ENCODE results near the gene IL5. TPM values are rescaled to one million over a fixed set of nuclear protein-coding genes. Genes with fewer than 3 reads are reported as not detected.

IL5 gene
- total RNA-seq, 1 experiment from 2014 or later, result not detected

- POLR2A ChIA-PET (ENCODE audit: unreplicated experiment), result no interaction called here
- ATAC-seq, result no peak
- intact Hi-C loops (cut with micrococcal nuclease), result no loop called here
- no TSS peak for BruUV-seq (replicated peaks)
- Histone ChIP-seq H3K36me3 (ENCODE audit: low read depth, low read length) (no peaks in the 10 kb centered on the region), H3K27ac (ENCODE audit: low read length) (no peak overlapping the region), H3K4me3 (ENCODE audit: low read length) (no peak overlapping the region), H3K9me2 (replicated peaks; ENCODE audit: low read length) (no peaks in the 10 kb centered on the region), H3K27me3 (ENCODE audit: low read length) (0 out of 2 replicates have a peak, but pooled peaks cover 5% of the 10 kb centered on the region), H2AFZ (ENCODE audit: low read length) (no peak overlapping the region), H3F3A (ENCODE audit: low read length, unreplicated experiment) (no peaks in the 10 kb centered on the region), H3K4me1 (ENCODE audit: insufficient read depth, low read length) (no peaks in the 10 kb centered on the region), H4K20me1 (ENCODE audit: low read length) (no peaks in the 10 kb centered on the region), H3K4me2 (ENCODE audit: low read length) (no peak overlapping the region), H3K9me3 (ENCODE audit: low read length) (no peaks in the 10 kb centered on the region), H3K9ac (ENCODE audit: low read length) (no peak overlapping the region), H3K79me2 (ENCODE audit: low read length) (no peaks in the 10 kb centered on the region)
- no peak for DNase-seq
- no peak for TF ChIP-seq EZH2phosphoT487 (IDR thresholded peaks at IDR 0.05; ENCODE audit: borderline replicate concordance, low read length)
- TF ChIP-seq EZH2 (IDR thresholded peaks at IDR 0.05; ENCODE audit: low read length, unreplicated experiment), result no peak
- no peak for TF ChIP-seq CTCF (conservative IDR thresholded peaks at IDR 0.05; ENCODE audit: low read depth, low read length)
- CTCF ChIA-PET, result no interaction called here
Observed at GRCh38 chr5:132540149-132540548, 3.2 kb downstream of the IL5 start.

GRCh38 chr5:132539716-132540115, 3.6 kb downstream of the IL5 start:
- Histone ChIP-seq H3K36me3 (ENCODE audit: low read depth, low read length) (no peaks in the 10 kb centered on the region), H4K20me1 (ENCODE audit: low read length) (no peaks in the 10 kb centered on the region), H3F3A (ENCODE audit: low read length, unreplicated experiment) (no peaks in the 10 kb centered on the region), H3K9ac (ENCODE audit: low read length) (no peak overlapping the region), H3K4me2 (ENCODE audit: low read length) (no peak overlapping the region), H3K9me3 (ENCODE audit: low read length) (no peaks in the 10 kb centered on the region), H2AFZ (ENCODE audit: low read length) (no peak overlapping the region), H3K9me2 (replicated peaks; ENCODE audit: low read length) (no peaks in the 10 kb centered on the region), H3K4me3 (ENCODE audit: low read length) (no peak overlapping the region), H3K79me2 (ENCODE audit: low read length) (no peaks in the 10 kb centered on the region), H3K4me1 (ENCODE audit: insufficient read depth, low read length) (no peaks in the 10 kb centered on the region), H3K27me3 (ENCODE audit: low read length) (0 out of 2 replicates have a peak, but pooled peaks cover 7% of the 10 kb centered on the region), H3K27ac (ENCODE audit: low read length) (no peak overlapping the region)
- CTCF ChIA-PET, result no interaction called here
- BruUV-seq (replicated peaks), result no TSS peak
- no peak for ATAC-seq
- intact Hi-C loops (cut with micrococcal nuclease), result no loop called here
- POLR2A ChIA-PET (ENCODE audit: unreplicated experiment), result no interaction called here
- TF ChIP-seq CTCF (conservative IDR thresholded peaks at IDR 0.05; ENCODE audit: low read depth, low read length), result no peak
- TF ChIP-seq EZH2 (IDR thresholded peaks at IDR 0.05; ENCODE audit: low read length, unreplicated experiment), result no peak
- TF ChIP-seq EZH2phosphoT487 (IDR thresholded peaks at IDR 0.05; ENCODE audit: borderline replicate concordance, low read length), result no peak
- no peak for DNase-seq

GRCh38 chr5:132530946-132531345, 12.4 kb downstream of the IL5 start:
- H3K4me3 ChIP-seq (ENCODE audit: low read length), result no peak overlapping the region
- no peaks in the 10 kb centered on the region for H4K20me1 ChIP-seq (ENCODE audit: low read length)
- DNase-seq, result no peak
- TF ChIP-seq CTCF (conservative IDR thresholded peaks at IDR 0.05; ENCODE audit: low read depth, low read length) (no peak), EZH2phosphoT487 (IDR thresholded peaks at IDR 0.05; ENCODE audit: borderline replicate concordance, low read length) (no peak), EZH2 (IDR thresholded peaks at IDR 0.05; ENCODE audit: low read length, unreplicated experiment) (no peak)
- H3K4me2 ChIP-seq (ENCODE audit: low read length), result no peak overlapping the region
- H3F3A ChIP-seq (ENCODE audit: low read length, unreplicated experiment), result no peaks in the 10 kb centered on the region
- H3K9me3 ChIP-seq (ENCODE audit: low read length), result no peaks in the 10 kb centered on the region
- H3K27me3 ChIP-seq (ENCODE audit: low read length), result 0 out of 2 replicates have a peak, but pooled peaks cover 7% of the 10 kb centered on the region
- no peaks in the 10 kb centered on the region for H3K4me1 ChIP-seq (ENCODE audit: insufficient read depth, low read length)
- BruUV-seq (replicated peaks), result no TSS peak
- H3K36me3 ChIP-seq (ENCODE audit: low read depth, low read length), result no peaks in the 10 kb centered on the region
- no peaks in the 10 kb centered on the region for H3K9me2 ChIP-seq (replicated peaks; ENCODE audit: low read length)
- intact Hi-C loops (cut with micrococcal nuclease), result no loop called here
- ChIA-PET CTCF (no interaction called here), POLR2A (ENCODE audit: unreplicated experiment) (no interaction called here)
- no peak overlapping the region for H3K27ac ChIP-seq (ENCODE audit: low read length)
- H3K9ac ChIP-seq (ENCODE audit: low read length), result no peak overlapping the region
- no peak for ATAC-seq
- no peak overlapping the region for H2AFZ ChIP-seq (ENCODE audit: low read length)
- H3K79me2 ChIP-seq (ENCODE audit: low read length), result no peaks in the 10 kb centered on the region
